Neutrophil (primary cell): ENCODE measurements around the gene RBM15.

ENCODE experiments used
- H3K27ac ChIP-seq: fragments of 200-600 bp; sonication (generic); 2 replicates; pipeline ENCODE4 v1.5.1; 2016; ENCODE audit warnings: mild to moderate bottlenecking, moderate library complexity
- H3K27me3 ChIP-seq: fragments of 200-600 bp; sonication (generic); 2 replicates; pipeline ENCODE4 v1.6.0; 2016; ENCODE audit warnings: mild to moderate bottlenecking
- H3K36me3 ChIP-seq: fragments of 200-600 bp; sonication (generic); 2 replicates; pipeline ENCODE4 v1.5.1; 2017
- H3K4me1 ChIP-seq, 2 experiments: fragments of 200-600 bp in 1 of 2; sonication (generic) in 1 of 2; 1 replicate in 1 of 2; 2 replicates in 1 of 2; pipeline versions ENCODE4 v1.5.1 to v1.6.1; 2013 to 2016; ENCODE audit warnings: low read depth in 1 of 2, low read length in 1 of 2, mild to moderate bottlenecking in 1 of 2, moderate library complexity in 1 of 2; ENCODE audit not compliant: control insufficient read depth in 1 of 2, insufficient read depth in 1 of 2
- H3K4me3 ChIP-seq, 2 experiments: fragments of 200-600 bp in 1 of 2; sonication (generic) in 1 of 2; 1 replicate in 1 of 2; 2 replicates in 1 of 2; pipeline ENCODE4 v1.5.1; 2013 to 2016; ENCODE audit warnings: low read depth in 1 of 2, low read length in 1 of 2, mild to moderate bottlenecking in 1 of 2, moderate library complexity in 1 of 2
- H3K9me3 ChIP-seq: fragments of 200-600 bp; sonication (generic); 2 replicates; pipeline ENCODE4 v1.5.1; 2016
- CTCF ChIP-seq: fragments of 200-600 bp; sonication (generic); IDR thresholded peaks from 2 replicates; pipeline ENCODE4 v1.5.1; 2016; ENCODE audit warnings: antibody characterized with exemption

RBM15 gene

GRCh38 chr1:110387048-110387754 is 48.0 kb downstream of the RBM15 start:
- Histone ChIP-seq H3K27ac (no peak overlapping the region), H3K9me3 (no peaks in the 10 kb centered on the region), H3K27me3 (no peaks in the 10 kb centered on the region), H3K36me3 (no peaks in the 10 kb centered on the region), H3K4me1 (peaks cover 27 to 38% of the 10 kb centered on the region in 2 experiments), H3K4me3 (no peak overlapping the region)
- TF ChIP-seq CTCF, result no peak

GRCh38 chr1:110390096-110390495 is 50.9 kb downstream of the RBM15 start:
- TF ChIP-seq CTCF, result no peak
- peaks cover 0 to 9% of the 10 kb centered on the region in 2 experiments for H3K4me1 ChIP-seq
- no peak overlapping the region for H3K4me3 ChIP-seq

GRCh38 chr1:110390692-110391245 is 51.6 kb downstream of the RBM15 start, which contains the start of gene SLC16A4:
SLC16A4 (minus strand) TSS chr1:110391026; CDS start chr1:110389323, 1,703 bp downstream.
- Histone ChIP-seq H3K27ac (no peak within 1 kb of the TSS), H3K4me1 (peaks cover 0 to 2% of the 10 kb centered on the region in 2 experiments), H3K27me3 (no peaks in the 10 kb centered on the region), H3K36me3 (peaks cover 19% of the 10 kb centered on the region), H3K4me3 (no peak within 1 kb of the TSS), H3K9me3 (no peaks in the 10 kb centered on the region)
- no peak for TF ChIP-seq CTCF

More at GRCh38 chr1:110390096-110390495, 50.9 kb downstream of the RBM15 start:
- H3K27me3 ChIP-seq, result no peaks in the 10 kb centered on the region
- H3K27ac ChIP-seq, result no peak overlapping the region
- peaks cover 15% of the 10 kb centered on the region for H3K36me3 ChIP-seq
- H3K9me3 ChIP-seq, result no peaks in the 10 kb centered on the region

- Histone ChIP-seq H3K9me3 (no peaks in the 10 kb centered on the region), H3K27me3 (no peaks in the 10 kb centered on the region), H3K27ac (no peak overlapping the region), H3K4me3 (no peak overlapping the region), H3K36me3 (peaks cover 25% of the 10 kb centered on the region), H3K4me1 (no peaks in the 10 kb centered on the region)
- TF ChIP-seq CTCF, result no peak
Observed at GRCh38 chr1:110393286-110393685, 54.1 kb downstream of the RBM15 start.

- no peak for TF ChIP-seq CTCF
- H3K27me3 ChIP-seq, result no peaks in the 10 kb centered on the region
- no peaks in the 10 kb centered on the region for H3K9me3 ChIP-seq
- peaks cover 31% of the 10 kb centered on the region for H3K36me3 ChIP-seq
- no peaks in the 10 kb centered on the region for H3K4me1 ChIP-seq
- no peak overlapping the region for H3K27ac ChIP-seq
- H3K4me3 ChIP-seq, result no peak overlapping the region
Observed at GRCh38 chr1:110393691-110394492, 54.7 kb downstream of the RBM15 start.
